CMK (cell line): ENCODE data around the gene PARP12.
"Not testable (repeated sequence)": the region's sequence is repeated elsewhere in the genome, so short reads cannot be mapped to it uniquely, and the experiment has no call there.

Experiments
- DNase-seq: peaks from one replicate; pipeline ENCODE4 v3.0.0-alpha.2; 2010; ENCODE audit warnings: low read depth

Gene PARP12

GRCh38 chr7:140062528-140063299, at the start of gene PARP12:
TSS of gene PARP12 (minus strand) at chr7:140062951. CDS start at chr7:140062847, 104 bp downstream.
- peak; percentile 55 for DNase-seq

- not testable (repeated sequence) for DNase-seq
Observed at GRCh38 chr7:140108777-140109176, 46.0 kb upstream of the PARP12 start.

GRCh38 chr7:140096459-140096858, 33.7 kb upstream of the PARP12 start:
- DNase-seq, result no peak

GRCh38 chr7:140093375-140093774, 30.6 kb upstream of the PARP12 start:
- no peak for DNase-seq

GRCh38 chr7:140085447-140085846, 22.7 kb upstream of the PARP12 start:
- no peak for DNase-seq

GRCh38 chr7:140084972-140085371, 22.2 kb upstream of the PARP12 start:
- no peak for DNase-seq

- DNase-seq, result no peak
Observed at GRCh38 chr7:140084142-140084655, 21.4 kb upstream of the PARP12 start.

GRCh38 chr7:140082770-140083169, 20.0 kb upstream of the PARP12 start:
- DNase-seq, result peak; percentile 64

GRCh38 chr7:140081774-140082425, 19.1 kb upstream of the PARP12 start:
- no peak for DNase-seq

- no peak for DNase-seq
Observed at GRCh38 chr7:140080919-140081318, 18.2 kb upstream of the PARP12 start.

- DNase-seq, result no peak
Observed at GRCh38 chr7:140079121-140079536, 16.4 kb upstream of the PARP12 start.

GRCh38 chr7:140078392-140078791, 15.6 kb upstream of the PARP12 start:
- DNase-seq, result no peak

- no peak for DNase-seq
Observed at GRCh38 chr7:140074780-140075179, 12.0 kb upstream of the PARP12 start.

GRCh38 chr7:140070546-140070945, 7.8 kb upstream of the PARP12 start:
- DNase-seq, result no peak

- DNase-seq, result no peak
Observed at GRCh38 chr7:140069298-140069949, 6.7 kb upstream of the PARP12 start.

GRCh38 chr7:140068033-140068432, 5.3 kb upstream of the PARP12 start:
- no peak for DNase-seq

- no peak for DNase-seq
Observed at GRCh38 chr7:140067052-140067451, 4.3 kb upstream of the PARP12 start.

GRCh38 chr7:140062118-140062527, 628 bp downstream of the PARP12 start:
- DNase-seq, result no peak

GRCh38 chr7:140061607-140061930, 1.2 kb downstream of the PARP12 start:
- no peak for DNase-seq

GRCh38 chr7:140060788-140061606, 1.8 kb downstream of the PARP12 start:
- no peak for DNase-seq

- no peak for DNase-seq
Observed at GRCh38 chr7:140060243-140060630, 2.5 kb downstream of the PARP12 start.
